Measurements from ENCODE around the gene FBXO31.
A peak's percentile ranks its signal among the peaks of the same experiment; 100 is the strongest.

The FBXO31 gene

GRCh38 chr16:87304951-87305350, 78.6 kb downstream of the FBXO31 start:
- DNase-seq, result no peak

- no peak for DNase-seq
Measured at GRCh38 chr16:87303962-87304521, 79.5 kb downstream of the FBXO31 start.

DNA sequence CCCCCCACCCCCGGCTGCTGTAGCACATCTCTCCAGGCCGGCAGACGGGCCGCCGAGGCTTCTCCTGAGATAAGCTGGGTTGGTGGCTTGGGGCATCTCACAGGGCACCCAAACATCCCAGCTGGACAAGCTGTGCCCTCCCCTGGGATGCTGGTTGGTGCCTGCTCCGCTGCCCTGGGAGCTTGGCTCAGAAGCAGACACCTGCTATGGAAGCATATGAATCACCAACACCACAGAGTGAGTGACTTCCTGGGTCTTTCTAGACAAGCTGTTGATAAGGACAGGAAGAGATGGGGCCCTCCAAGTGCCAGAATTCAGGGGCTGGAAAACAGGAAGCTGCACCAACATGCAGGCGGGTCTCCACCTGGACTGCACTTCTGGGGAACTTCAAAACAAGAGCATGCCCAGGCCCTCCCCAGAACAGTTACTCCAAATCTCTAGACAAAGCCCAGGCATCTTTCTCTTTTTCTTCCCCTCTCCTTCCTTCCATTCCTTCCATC, 80.1 kb downstream of the FBXO31 start:
- no peak for DNase-seq

DNA sequence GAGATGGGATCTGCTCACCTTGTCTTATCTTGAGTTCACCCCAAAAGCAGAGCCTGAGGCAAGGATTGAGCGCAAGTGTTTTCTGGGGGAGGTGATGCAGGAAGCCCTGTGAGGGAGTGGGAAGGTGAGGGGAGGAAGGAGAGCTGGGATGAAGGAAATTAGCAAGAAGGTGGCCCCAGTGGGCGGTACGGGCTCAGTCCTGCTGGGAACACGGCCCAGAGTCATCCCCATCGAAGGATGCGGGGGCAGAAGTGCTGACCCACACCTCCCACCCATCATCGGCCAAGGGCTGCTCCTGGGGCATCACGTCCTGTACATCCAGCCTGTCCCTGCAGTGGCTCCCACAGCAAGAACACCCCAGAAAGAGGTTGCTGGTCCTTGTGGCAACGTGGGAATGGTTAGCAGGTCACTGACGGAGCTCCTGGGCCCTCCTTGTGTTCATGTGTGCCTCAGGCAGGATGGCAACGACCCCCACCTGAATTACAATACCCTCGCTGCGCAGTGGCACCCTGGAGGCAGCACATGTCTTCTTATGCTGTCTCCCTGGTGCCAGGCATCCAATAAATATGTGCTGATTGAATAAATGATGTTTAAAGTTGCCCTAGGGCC, 84.6 kb downstream of the FBXO31 start:
- DNase-seq, result no peak

DNA sequence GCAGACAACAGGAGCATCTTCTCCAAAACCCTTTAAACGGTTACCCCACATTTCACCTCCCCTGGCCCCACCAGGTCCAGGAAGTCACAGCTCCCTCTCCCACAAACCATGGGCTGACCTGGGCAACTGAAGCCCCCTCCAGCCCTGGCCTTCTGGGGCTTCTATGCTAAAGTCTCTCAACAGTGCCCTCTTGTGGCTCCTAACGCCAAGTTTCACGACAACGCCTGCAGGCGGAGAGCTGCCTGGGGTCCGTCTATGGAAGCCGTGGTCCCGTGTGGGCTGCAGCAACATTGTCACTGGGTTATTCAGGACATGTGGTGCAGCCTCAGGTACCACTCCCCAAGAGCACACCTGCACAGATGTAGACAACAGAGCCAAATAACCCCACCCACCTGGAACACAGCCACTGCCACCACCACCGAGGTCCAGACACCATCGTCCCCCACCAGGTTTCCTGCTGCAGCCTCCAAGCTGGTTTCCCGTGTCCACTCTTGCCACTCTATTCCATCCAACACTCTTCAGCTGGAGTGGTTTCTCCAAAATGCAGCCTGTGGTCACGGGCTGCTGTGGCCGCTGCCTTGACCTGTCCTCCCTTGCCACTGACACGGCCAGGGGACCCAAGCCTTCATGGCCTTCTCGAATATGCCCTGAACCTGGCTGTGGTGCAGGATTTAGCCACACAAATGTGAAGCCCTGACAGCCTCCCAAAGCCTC, 85.5 kb downstream of the FBXO31 start:
- no peak for DNase-seq

- DNase-seq, result no peak
Measured at GRCh38 chr16:87297407-87297806, 86.2 kb downstream of the FBXO31 start.

DNA sequence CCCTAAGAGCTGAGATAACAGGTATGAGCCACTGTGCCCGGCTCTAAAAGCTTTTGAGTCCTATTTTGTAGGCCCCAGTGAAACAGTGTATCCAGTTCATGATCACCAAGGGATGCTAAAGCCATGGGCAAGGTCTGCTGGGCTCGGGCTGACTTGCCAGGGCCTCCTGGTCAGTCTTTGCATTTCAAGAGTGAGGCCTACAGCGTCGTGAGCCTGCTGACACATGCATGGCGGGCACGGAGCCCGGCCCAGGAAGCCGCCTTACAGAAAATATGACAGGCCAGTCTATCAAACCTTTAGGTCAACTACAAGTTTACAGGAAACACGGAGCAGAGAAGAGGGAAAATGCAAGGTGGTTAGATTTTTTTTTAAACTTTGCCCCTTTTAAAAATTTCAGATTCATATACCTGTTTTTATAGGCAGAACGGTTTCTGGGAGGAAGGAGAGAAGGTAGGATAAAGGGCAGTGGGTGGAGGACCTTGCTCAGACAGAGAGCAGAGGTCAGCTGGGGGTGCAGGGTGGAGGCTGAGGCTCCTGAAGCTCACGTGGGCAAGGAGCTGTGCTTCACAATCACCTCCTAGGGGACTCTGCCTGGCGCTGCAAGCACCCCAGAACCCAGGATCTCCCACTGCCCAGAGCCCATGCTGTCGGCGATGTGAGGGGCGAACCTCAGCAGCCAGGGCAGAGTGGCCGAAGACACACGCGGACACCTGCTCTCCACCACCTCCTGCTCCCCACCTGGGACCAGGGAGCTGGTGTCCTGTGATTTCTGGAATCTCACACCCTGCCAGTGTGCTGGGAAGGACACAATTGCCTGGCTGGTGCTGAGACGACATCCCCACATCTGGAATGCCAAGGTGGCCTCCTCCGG, 87.7 kb downstream of the FBXO31 start:
- DNase-seq, result no peak

GRCh38 chr16:87295259-87295658, 88.3 kb downstream of the FBXO31 start:
- DNase-seq, result no peak

- no peak for DNase-seq
Measured at GRCh38 chr16:87293990-87294389, 89.6 kb downstream of the FBXO31 start.

- no peak for DNase-seq
Measured at GRCh38 chr16:87291944-87292343, 91.6 kb downstream of the FBXO31 start.

DNA sequence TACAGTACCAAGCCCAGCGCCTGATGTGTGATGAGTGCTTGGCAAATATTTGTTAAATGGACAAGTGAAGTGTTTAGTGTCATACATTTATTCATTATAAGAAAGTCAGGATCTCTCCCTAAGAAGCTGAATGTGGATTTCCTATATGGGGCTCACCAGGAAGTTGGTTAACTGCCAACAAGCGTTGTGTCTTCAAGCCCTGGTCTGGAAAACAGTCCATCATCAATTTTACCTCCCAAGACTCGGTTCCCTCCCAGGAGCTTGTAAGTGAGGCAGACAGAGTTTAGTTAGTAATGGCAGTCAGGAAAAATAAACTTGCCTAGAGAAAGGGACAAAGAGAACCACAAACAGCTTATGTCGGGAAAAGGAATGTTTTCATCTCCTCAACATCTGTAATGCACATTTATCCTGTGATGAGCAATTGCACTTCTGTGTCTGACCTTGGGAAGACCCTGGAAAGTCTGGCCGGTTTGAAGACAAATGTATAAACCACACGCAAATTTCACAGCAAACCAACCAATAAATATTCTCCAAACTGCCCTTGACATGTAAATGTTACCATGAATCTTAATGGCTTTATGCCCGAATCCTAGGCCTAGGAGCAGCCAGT, 94.7 kb downstream of the FBXO31 start:
- DNase-seq, result no peak

GRCh38 chr16:87286839-87287626, 96.5 kb downstream of the FBXO31 start:
- DNase-seq, result no peak

DNA sequence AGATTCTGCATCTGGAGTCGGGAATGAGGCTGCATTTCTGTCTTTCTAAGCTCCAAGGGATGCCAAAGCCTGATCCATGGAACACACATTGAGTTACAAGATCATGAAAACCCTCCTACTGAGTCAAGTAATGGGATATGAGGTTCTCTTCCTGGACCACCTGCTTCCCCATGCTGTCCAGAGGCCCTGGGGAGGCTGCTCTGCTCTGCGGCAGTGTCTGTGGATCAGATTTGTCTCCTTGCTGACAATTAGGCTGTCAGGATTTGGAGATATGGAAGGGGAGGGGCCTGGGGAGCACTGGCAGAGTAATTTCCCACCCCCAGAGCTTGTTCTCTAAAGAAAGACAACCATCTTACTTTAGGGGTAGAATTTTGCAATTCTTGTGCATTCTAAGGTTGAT, 99.4 kb downstream of the FBXO31 start:
- peak; percentile 90 for DNase-seq

DNA sequence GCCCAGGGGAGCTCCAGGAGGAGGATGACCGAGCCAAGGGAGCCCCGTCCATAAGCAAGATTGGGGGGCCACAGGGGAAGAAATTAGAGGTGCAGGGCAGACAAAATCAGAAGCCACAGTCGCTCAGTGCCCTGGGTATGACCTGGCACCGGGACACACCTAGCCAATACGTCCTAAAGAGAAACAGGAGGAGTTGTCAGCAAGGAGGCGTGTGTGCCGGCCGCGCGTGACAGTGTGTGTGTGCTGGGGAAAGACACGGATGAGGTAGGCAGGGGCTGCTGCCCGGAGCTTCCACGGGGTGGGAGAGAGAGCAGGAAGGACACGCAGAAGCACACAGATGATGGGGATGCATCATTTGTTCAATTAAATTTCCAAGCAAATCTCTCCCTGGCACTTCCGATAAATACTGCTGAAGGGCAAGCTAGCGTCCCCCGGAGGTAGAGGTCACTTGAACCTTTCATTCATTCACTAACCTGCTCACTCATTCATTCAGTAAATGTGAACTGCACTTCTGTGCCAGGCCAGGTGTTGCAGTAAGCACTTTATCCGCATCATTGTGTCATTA, 104.4 kb downstream of the FBXO31 start:
- no peak for DNase-seq

DNA sequence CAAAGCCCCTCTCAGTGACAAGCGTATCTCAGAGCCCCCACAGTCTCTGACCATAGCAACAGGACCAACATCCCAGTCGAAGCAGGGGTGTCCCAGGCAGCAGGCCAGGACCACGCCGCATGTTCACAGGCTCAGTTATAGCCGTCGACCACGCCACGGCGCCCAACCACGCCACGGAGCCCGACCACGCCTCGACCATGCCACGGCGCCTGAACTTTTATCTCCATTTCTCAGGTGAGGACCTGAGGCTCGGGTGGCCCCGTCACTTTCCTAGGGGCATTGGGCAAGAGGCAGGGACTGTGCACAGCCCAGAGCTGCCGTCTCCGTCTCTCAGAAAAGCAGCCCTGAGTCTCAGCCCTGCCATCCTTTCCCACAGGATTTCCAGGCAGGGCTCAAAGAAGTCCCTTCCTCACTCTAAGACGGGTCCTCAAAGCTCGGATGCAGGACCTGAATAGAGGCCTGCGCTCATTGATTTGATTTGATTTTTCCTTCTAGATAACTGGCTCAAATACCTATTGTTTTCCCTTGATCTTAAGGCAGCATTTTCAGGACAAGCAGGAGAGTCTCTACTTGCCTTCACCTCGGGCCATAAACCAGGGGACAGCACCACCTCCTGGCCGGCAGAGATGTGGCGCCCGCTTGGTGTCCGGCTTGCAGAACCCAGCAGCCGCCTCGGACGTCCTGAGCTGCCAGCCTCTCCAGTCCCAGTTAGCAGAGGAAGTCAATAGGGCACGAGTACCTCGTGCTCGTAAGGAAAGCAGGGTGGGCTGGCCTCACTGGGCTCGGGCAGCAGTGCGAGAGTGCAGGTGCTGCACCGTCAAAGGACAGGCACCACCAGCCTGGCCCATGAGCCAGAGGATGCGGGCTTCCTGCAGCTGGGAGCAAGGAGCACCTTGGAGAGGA, 105.1 kb downstream of the FBXO31 start:
- peak; percentile 51 for DNase-seq

Data from NCI-H2171 treated with DMSO at 0.1 percent for 48 hours (cell line).